Hematopoietic multipotent progenitor cell treated with erythropoietin and hydrocortisone succinate and interleukin-3 and kit ligand, for 17 days (in vitro differentiated cells): ENCODE results near the gene CCDC184.
A peak's percentile ranks its signal among the peaks of the same experiment; 100 is the strongest.
"Not testable (repeated sequence)": the region's sequence is repeated elsewhere in the genome, so short reads cannot be mapped to it uniquely, and the experiment has no call there.

Source experiments
- DNase-seq: peaks from one replicate; pipeline ENCODE4 v3.0.0-alpha.2; 2015; ENCODE audit warnings: low spot score

The CCDC184 gene

DNA sequence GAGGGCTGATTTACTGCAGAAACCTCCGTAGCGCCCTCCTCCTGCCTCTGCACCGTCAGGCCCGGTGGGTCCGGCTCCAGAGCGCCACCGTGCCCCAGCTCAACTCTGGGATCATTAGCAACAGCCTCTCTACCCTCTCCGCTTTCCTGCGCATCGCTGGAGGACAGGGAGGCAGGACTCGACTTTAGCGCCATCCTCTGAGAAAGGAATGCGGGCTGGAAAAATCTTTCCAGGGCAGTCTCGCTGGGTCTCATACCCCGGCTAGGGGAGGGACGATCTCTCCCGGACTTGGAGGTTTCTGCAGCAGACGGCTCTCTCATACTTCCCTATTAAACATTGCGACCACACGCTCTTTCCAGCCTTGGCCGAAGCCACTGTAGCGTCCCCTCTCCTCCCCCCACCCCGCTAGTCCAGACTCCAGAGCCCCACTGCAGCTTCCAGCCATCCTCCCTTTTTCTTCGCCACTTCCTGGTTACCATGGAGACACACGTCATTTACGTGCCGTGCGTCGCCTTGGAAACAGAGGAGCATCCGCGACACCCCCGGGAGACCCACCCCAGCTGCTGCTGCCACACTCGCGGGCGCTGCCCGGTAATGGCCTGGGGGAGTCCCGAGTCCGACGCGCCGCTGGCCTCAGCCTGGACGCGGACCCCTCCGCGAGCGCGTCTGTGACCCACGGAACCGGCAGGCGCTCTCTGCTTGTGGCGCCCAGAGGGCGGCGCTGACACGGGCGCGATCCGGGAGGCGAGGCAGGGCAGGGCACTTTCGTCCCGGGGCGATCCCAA, at the start of gene CCDC184:
CCDC184 (plus strand) TSS at position 554 of the 785 bp plus-strand sequence. CDS start 479 bp downstream, outside the sequence.
- no peak for DNase-seq

DNA sequence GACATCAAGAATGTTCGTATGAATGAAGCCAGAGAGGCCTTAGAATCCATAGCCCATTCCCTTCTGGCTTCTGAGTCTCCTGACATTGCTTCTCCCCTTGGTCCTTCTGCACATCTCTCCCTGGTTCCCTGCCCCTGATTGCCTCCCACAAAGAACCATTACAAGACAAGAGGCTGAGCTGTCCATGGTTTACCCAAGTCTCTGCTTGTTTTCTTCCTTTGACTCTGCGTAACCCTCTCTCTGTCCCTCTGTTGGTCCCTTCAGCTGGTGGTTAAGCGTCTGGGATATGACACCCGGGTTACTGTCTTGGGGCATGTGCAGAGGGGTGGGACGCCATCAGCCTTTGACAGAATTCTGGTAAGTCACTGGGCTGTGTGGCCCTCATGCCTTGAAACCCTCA, 48.4 kb upstream of the CCDC184 start:
- no peak for DNase-seq

DNA sequence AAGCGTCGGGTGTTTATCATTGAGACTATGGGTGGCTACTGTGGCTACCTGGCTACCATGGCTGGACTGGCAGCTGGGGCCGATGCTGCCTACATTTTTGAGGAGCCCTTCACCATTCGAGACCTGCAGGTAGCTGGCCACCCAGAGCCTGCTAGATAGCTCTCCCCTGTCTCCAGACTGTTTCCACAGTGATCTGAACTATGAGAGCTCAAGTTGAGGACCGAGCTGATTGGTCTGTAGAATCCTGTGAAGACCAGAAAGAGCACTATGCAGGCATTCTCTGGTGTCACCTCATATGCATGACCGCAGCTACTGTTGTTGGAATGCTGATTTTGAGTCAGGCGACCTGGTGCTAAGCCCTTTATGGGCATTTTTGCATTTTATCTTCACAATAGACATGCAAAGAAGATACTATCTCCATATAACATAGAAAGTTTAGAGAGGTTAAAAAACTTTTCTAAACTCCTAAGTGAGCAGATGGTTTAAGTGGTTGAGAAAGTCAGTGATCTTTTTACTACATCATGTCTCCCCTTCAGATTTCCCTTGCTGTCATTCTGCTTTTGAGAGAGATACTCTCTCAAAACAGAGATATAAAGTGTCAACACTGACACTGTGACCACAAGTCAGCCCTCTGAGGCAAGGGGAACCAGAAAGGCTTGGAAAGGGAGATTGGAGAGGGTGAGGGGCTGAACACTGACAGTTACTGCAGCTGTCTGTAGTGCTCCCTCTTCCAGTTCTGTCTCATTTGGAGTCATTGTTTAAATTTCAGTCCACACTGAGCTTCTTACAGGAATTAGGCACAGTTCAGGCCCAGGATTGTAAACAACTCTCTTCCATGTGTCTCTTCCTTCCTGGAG, 40.4 kb upstream of the CCDC184 start:
- DNase-seq: no peak

DNA sequence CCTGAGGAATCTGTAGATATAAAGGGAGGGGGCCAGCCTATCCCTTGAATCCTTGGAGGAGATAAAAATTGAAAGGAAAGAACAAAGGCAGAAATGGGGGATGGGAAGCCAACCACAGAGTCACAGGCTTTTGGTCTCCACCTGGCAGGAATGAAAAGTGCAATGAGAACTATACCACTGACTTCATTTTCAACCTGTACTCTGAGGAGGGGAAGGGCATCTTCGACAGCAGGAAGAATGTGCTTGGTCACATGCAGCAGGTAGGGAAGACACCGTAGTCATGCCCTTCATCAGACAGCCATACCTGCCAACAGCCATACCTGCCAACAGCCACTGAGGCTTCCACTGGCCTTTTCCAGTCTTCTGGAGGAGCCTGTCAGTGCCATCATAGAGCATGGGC, 39.5 kb upstream of the CCDC184 start:
- DNase-seq: no peak

DNA sequence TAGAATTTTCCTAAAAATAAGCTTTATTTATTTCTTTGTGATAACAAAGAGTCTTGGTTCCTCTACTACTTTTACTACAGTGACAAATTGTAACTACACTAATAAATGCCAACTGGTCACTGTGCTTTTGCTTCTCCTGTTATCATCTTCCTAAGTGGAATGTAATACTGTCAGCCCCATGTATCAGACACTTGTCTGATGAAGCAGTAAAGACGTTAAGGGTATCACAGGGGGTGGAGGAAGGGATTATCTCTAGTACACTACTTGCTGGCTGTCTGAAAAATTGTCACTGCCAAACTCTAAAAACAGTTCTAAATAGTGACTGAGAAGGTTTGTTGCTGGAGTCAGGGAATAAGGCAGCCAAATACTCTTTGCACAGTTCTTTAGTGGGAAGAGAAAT, 37.5 kb upstream of the CCDC184 start:
- peak; percentile 19 for DNase-seq

DNA sequence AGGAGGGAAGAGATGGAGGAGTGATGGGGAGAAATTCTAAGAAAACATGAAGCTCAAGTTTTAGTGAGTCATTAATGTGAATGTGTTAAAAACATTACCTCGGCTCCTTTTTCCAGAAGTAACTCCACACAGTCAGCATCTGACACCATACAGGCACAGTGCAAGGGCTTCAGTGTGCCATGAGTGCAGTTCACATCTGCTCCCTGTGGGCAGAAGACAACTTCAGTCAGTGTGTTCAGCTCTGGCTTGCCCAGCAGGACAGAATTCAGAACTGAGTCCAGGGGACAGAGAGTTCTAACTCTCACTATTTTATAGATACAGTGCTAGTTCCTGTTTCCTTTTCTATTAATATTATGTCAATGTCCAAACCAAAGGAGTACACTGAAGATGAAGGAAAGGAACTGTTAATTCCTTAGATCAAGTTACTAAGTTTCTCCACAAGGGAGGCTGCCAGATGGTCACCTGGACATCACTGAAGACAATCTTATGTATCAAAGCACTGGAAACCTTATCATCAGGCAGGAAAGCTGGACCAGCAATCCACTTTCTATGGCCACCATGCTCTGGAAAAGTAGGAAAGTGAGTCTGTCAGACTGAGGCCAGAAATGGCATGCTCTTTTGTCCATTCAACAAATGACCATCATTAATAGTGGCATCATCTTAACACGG, 32.2 kb upstream of the CCDC184 start:
- no peak for DNase-seq

DNA sequence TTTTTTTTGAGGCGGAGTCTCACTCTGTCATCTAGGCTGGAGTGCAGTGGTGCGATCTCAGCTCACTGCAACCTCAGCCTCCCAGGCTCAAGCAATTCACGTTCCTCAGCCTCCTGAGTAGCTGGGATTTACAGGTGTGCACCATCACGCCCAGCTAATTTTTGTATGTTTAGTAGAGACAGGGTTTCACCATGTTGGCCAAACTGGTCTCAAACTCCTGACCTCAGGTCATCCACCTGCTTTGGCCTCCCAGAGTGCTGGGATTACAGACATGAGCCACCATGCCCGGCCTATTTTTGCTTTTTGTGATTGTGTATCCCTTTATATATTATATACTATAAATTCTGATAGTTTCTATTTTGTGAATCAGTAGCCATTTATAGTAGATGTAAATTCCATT, 27.7 kb upstream of the CCDC184 start:
- DNase-seq: not testable (repeated sequence)

DNA sequence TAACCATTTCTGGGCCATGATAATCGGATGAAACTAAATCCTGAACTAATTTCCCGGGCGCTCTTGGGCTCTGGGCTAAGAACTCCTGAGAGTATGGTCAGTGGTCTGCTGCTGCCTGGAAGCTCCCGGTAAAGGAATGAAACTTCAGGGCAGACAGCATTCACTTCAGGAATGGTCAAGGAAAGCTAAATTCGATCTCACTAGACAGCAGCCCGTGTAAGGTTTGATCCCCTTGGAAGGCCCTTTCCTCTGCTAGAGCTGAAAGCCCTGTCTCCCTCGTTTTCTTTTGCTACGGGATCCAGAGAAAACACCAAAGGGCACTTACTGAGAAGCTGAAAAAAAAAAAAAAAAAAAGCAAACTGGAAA, 26.8 kb upstream of the CCDC184 start:
- DNase-seq: no peak

DNA sequence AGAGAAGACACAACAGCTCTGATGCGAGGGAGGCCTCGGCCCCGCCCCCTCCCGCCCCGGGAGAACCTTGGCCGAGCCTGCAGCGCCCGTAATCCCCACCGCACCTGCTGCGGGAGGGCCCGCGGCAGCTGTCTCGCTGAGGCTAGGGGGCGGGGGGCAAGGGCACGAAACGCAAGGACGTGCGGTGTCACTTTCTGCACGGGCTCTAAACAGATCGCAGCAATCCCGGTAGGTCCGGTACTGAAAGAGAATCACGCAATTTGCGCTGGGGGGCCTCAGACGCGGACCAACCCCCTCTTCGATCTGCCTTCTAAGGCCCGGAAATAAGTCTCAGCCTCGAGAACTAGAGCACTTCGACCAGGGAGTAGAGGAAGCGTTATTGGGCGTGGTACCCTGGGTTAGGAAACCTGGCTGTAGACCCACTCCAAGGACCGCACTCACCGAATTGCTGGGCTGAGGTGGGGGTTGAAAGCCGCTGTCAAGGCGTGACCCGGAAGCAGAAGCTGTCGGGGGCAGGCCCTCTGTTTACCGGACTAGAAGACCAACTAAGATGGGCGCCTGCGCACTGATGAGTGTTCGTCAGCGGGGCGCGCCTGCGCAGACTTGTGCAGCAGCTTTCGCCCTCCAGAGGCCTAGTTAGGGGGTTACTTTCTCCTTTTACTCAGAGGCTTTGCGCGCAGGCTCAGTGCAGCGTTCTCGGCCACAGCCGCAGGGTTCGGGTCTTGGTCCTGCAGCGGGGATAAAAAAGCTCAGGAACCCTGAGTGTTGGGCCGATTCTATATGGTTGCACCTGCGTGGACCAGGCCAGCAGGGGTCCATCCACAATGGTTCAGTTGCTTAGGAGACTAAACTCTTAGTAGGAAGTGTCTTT, 26.2 kb upstream of the CCDC184 start, which contains the start of gene ASB8:
ASB8 (minus strand) TSS at position 498 of the 871 bp plus-strand sequence. CDS start 4,019 bp downstream, outside the sequence.
- peak; percentile 99 for DNase-seq

DNA sequence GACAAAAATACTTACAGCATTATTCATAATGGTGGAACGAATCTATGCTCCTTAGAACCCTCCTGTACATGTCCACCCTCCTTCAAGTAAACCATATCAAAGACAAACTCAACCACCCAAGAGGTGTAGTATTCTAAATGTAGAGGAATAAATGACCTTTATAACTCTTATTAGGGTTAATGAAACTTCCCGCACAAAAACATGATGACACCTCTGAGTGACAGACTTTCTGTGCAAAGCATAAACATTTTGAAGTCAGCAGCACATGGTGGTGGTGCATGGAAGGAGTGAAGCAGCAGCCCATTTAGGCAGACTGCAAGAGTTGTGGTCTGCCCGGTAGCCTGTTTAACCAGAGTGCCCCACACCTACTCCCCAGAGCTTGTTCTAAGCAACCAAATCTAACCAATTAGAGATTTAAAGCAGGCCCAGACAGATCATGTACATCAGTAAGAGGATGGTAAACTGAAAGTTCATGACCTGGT, 25.5 kb upstream of the CCDC184 start:
- no peak for DNase-seq

DNA sequence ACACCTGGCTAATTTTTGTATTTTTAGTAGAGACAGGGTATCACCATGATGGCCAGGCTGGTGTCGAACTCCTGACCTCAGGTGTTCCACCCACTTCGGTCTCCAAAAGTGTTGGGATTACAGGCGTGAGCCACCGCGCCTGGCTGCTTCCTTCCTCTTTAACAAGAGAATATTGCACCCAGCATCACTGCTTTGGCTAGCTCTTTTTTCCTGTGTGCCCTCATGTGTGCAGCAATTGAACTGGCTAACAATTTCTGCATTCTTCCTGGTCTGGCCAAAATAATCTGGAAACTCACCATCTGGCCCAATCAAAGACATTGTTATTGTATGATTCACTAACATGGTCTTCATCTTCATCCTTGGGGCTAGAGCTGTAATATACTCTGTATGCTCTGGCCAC, 23.4 kb upstream of the CCDC184 start:
- DNase-seq: no peak

DNA sequence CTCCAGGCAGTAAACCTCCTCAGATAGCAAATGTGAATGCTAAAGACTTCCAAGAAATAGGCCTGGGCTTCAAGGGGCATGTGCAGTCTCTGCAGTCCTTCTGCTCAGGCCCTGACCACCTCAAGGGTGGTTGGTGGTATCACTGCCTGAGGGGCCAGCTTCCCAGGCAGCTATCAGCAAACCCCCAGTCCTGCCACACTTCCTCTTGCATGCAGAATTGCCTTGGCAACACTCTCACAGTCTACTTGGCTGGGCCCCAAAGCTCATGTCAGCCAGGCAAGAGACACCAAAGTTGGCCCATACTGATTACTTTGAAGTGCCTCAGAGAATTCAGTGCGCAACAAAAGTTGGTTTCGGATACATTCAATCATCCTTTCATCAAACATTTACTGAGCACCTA, 22.6 kb upstream of the CCDC184 start:
- peak; percentile 66 for DNase-seq

DNA sequence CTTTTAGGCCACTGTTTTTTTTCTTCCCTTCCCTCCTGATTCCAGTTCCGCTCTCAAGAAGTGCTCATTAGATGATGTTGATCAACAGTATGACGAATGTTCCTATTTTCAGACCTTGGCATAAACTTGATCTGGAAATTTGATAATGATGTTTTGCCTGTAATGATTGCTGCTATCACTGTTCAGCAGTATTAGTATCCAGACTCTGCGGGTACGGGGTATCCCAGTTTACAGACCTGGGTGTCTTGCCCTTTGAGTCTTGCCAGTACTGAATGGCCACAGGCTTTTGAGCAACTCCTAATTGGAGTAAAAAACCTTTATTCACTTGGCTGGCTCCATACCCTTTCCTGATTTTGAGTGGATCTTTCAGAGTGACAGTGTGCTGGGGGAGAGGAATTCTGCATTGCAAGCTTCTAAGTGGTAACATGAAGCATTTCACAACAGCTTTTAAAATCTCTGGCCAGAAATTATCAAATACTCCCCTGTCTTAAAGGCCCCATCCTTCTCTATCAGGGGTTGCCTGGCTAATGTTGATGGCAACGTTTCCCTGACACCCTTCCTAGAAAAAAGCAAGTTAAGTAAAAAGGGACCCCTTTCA, 20.2 kb upstream of the CCDC184 start:
- DNase-seq: no peak

DNA sequence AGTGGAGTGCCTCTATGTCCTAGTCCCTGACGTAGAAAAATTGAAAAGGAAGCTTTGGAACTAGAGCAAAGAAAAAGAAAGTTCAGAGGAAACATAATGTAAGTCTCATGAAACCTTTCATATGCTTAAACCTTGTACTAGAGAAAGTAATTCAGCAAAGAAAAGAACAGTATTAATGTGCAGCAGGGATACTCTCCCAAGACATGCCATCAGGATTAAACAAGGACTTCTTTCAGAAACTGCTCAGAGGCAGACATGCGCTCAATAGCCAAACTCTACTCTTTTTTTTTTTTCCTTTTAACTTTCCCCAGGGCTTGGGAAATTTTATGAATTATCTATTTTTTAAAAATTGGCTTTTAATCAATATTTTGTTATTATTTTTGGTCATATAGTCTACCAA, 19.0 kb upstream of the CCDC184 start:
- DNase-seq: no peak

DNA sequence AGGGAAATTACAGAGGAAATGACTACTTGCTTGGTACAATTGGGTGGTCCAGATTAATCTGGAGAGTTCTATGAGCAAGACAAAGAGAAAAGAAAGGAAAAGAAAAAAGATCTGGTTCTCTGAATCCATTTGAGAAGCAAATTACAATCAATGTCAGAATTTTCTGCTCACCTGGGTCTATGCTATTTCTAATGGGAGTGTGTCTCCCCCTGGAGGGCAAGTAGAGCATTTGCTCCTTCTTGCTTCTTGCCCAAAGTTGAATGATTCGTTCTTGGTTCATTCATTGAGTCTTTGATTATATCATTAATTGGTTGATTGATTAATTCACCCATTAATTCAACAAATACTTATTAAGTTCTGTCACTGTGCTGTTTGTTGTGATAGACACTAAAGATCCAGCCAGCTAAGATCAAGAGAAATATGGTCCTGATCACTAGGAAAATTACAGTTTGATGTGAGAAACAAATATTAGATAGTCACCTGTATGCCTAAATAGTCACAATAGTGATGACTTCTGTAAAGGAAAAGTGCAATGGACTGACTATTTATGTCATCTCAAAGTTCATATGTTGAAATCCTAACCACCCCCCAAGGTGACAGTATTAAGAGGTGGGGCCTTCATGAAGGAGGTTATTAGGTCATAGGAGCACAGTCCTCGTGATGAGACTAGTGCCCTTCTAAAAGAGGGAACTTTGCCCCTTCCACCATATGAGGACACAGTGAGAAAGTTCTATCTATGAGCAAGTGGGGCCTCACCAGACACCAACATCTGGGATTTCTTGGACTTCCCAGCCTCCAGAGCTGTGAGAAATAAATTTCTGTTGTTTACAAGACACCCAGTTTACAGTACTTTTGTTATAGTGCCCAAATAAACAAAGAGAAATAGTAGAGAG, 18.1 kb upstream of the CCDC184 start:
- DNase-seq: peak; percentile 85

DNA sequence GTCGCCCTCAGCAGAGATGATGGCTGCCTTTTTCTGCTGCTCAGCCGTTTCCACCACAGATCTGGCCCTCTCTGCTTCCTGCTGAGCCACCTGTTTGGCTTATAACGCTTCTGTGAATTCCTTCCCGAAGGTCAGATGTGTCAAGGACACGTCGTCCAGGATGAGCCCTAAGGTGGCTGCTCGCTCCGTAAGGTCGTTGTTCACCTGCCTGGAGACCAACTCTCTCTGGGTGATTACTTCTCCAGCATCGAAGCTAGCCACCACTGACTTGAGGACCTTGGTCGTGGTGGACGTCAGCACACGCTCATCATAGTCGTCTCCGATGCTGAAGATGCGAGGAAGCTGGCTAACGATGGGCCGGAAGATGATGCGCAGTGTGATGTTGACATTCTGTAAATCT, 14.4 kb upstream of the CCDC184 start:
- no peak for DNase-seq

DNA sequence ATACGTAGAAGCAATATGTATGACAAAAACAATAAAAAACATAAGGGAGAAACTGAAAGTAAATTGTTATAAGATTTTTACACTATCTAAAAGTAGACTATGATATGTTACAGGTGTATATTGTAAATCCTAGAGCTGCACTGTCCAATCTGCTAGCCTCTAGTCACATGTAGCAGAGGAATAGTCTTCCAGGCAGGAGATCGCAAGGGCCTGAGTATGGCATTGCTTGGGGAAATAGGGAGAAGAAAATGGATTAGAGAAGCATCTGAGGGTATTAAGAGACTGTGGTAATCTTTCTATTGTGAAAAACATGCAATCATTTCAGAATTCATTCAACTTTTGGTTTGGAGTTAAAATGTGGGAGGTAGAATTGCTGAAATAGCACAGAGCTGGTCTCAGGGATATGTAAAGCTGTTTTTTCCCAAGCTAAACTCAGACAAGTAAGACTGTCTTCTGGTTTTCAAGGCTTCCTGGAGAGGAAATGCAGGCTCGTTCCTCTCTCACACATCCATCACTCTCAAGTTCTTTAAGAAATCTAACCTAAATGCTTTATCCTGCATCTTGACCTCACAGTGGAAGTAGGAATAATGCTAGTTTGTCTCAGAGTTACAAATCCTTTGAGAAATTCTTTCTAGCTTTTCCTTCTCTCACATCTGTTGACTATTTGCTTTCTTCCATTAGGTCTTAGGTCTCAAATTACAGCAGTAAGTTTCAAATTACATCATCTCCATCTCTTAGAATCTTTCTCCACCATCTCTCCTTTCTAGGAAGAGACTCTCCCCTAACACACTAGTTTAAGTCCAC, 7.6 kb upstream of the CCDC184 start:
- no peak for DNase-seq

DNA sequence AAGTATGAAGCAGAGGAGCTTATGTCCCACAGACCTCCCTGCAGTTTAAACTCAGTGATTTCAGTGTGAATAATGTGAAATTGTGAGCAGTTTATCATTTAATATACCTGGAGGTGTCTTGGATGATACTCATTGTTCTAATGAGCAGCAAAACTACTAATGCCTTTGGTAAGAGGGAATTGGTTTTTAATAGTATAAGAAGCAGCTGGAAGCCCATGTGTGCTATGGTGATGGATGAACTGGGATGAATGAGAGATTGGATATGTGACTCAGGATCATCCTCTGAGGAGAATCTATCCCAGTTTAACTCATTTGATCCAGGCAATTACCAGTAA, 7.1 kb upstream of the CCDC184 start:
- no peak for DNase-seq

DNA sequence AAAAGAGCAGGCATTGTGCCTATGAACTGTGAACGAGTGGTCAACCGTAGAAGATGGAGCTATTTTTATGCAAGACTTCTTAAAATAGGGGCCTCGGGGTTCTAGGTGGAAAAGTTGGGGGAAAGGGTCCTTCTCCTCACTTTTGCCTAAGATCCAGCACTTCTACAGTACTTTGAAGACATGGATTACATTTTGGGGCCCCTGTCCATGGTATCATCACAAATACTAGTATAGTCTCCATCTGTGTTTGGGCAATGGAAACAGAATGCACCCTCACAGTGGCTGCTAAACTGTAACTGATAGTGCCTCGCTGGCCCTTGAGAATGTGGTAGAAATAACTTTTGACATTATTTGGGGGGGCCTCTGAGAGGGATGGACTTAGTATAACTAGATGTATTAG, 5.5 kb upstream of the CCDC184 start:
- no peak for DNase-seq
